ENCODE measurements around the gene ZFP1.
A peak's percentile ranks its signal among the peaks of the same experiment; 100 is the strongest.

The ZFP1 gene

GRCh38 chr16:75169899-75170405, 21.6 kb downstream of the ZFP1 start:
- no peak overlapping the region for H3K4me3 ChIP-seq (ENCODE audit: low read length)
- no peak for DNase-seq (ENCODE audit: low read depth)
- no peak for TF ChIP-seq CTCF (IDR thresholded peaks at IDR 0.05; ENCODE audit: insufficient read depth, low read depth, low read length, missing control alignments)

- H3K4me3 ChIP-seq (ENCODE audit: low read length) = no peak overlapping the region
- no peak for DNase-seq (ENCODE audit: low read depth)
- TF ChIP-seq CTCF (IDR thresholded peaks at IDR 0.05; ENCODE audit: insufficient read depth, low read depth, low read length, missing control alignments) = no peak
These were observed 24.3 kb downstream of the ZFP1 start for GRCh38 chr16:75172578-75172977.

- TF ChIP-seq CTCF (IDR thresholded peaks at IDR 0.05; ENCODE audit: insufficient read depth, low read depth, low read length, missing control alignments) = no peak
- no peak overlapping the region for H3K4me3 ChIP-seq (ENCODE audit: low read length)
- DNase-seq (ENCODE audit: low read depth) = no peak
These were observed 26.8 kb downstream of the ZFP1 start for GRCh38 chr16:75175074-75175473.

- no peak overlapping the region for H3K4me3 ChIP-seq (ENCODE audit: low read length)
- no peak for DNase-seq (ENCODE audit: low read depth)
- no peak for TF ChIP-seq CTCF (IDR thresholded peaks at IDR 0.05; ENCODE audit: insufficient read depth, low read depth, low read length, missing control alignments)
These were observed 28.6 kb downstream of the ZFP1 start for GRCh38 chr16:75176926-75177325.

- no peak for DNase-seq (ENCODE audit: low read depth)
These were observed 30.9 kb downstream of the ZFP1 start for GRCh38 chr16:75179208-75179607.

GRCh38 chr16:75181630-75182029, 33.3 kb downstream of the ZFP1 start:
- H3K4me3 ChIP-seq (ENCODE audit: low read length) = no peak overlapping the region
- TF ChIP-seq CTCF (IDR thresholded peaks at IDR 0.05; ENCODE audit: insufficient read depth, low read depth, low read length, missing control alignments) = no peak
- DNase-seq (ENCODE audit: low read depth) = no peak

More at GRCh38 chr16:75179208-75179607, 30.9 kb downstream of the ZFP1 start:
- no peak overlapping the region for H3K4me3 ChIP-seq (ENCODE audit: low read length)
- TF ChIP-seq CTCF (IDR thresholded peaks at IDR 0.05; ENCODE audit: insufficient read depth, low read depth, low read length, missing control alignments) = no peak

- no peak overlapping the region for H3K4me3 ChIP-seq (ENCODE audit: low read length)
- peak; percentile 56 for DNase-seq (ENCODE audit: low read depth)
- TF ChIP-seq CTCF (IDR thresholded peaks at IDR 0.05; ENCODE audit: insufficient read depth, low read depth, low read length, missing control alignments) = no peak
These were observed 40.6 kb downstream of the ZFP1 start for GRCh38 chr16:75188832-75189477.

All from epithelial cell of esophagus (primary cell).